Peyer's patch (tissue), 4 donors: ENCODE results near the gene PEAK1.

Experiments
- CTCF ChIP-seq, 6 experiments: fragments of 450-650 bp in 4 of 6; fragments of 200-600 bp in 2 of 6; sonication (generic) in 1 of 6; IDR thresholded peaks; one replicate each; pipeline ENCODE4 v1.5.1; 2017 to 2019; ENCODE audit warnings: antibody characterized with exemption in 6 of 6, mild to moderate bottlenecking in 3 of 6, moderate library complexity in 1 of 6
- POLR2A ChIP-seq, 2 donors: fragments of 450-650 bp; IDR thresholded peaks; one replicate each; pipeline ENCODE4 v1.5.1; 2017; ENCODE audit warnings: antibody characterized with exemption in 2 of 2, mild to moderate bottlenecking in 2 of 2, moderate library complexity in 2 of 2

GRCh38 chr15:77221174-77221573 lies 198.7 kb downstream of the PEAK1 start:
- no peak for TF ChIP-seq CTCF (IDR thresholded peaks at IDR 0.05)
- no peak for TF ChIP-seq POLR2A (IDR thresholded peaks at IDR 0.05)
